GM13977 (cell line): ENCODE measurements around the gene SELENOS.

Source experiments
- DNase-seq: peaks from one replicate; pipeline ENCODE4 v3.0.0; 2012; ENCODE audit warnings: low spot score
- CTCF ChIP-seq: IDR thresholded peaks from 2 replicates; pipeline ENCODE4 v1.5.1; 2012; ENCODE audit warnings: mild to moderate bottlenecking, control low read depth; ENCODE audit not compliant: insufficient read depth; ENCODE audit errors: extremely low read depth, missing control alignments
- in situ Hi-C: fragments of 300-500 bp; cut with MboI; formaldehyde crosslinking; loops from one replicate; pipeline ENCODE4 v1.12.0; 2022; ENCODE audit warnings: low sequenced_read_pairs, low pct_unique_long_range_greater_than_20kb, mixed read lengths, inconsistent platforms; ENCODE audit not compliant: unreplicated experiment

SELENOS gene

DNA sequence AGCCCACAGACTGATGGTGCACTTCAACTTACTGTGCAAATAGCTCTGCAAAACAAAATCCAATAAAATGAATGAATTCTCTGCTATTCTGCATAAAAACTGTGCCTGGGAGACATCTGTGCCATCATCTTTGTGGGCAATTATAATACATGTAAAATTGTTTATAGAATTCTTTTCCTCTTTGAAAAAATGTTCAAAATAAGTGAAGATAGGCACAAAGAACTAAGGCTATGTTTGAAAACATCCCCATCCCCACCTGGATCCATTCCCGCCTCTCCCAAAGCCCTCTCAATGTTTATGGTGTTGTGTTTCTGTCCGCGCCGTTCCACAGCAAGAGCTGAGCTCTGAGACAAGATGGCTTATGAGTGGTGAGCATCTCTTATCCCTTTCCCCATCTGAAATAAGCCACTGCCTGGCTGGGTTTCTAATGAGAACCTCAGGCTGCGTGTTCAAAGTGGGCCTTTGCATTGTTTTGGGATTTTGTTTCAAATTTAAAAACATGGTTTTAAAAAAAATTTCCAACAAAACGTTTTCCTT is 40.1 kb upstream of the SELENOS start:
- TF ChIP-seq CTCF, result no peak
- in situ Hi-C loops, result no loop called here
- DNase-seq, result no peak

GRCh38 chr15:101316529-101316928 is 39.2 kb upstream of the SELENOS start:
- in situ Hi-C loops, result no loop called here
- no peak for TF ChIP-seq CTCF
- DNase-seq, result no peak

DNA sequence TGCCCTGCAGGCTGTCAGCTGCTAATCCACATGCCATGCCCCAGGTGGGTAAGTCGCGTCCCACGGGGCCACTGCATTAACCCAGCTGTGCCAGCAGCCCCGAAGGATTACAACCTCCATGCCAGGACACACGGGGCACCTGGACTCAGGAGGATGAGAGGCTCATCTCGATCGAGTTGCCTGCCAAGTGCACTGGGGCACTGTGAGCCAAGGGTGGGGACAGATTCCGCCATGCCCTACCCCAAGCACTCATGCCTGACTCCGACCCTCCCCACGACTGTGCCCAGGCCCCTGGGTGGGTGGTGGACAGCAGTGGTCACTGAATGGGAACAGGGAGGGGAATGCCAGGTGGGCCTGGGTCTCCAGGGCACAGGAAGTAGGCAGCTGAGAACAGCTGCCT is 38.5 kb upstream of the SELENOS start:
- in situ Hi-C loops, result no loop called here
- TF ChIP-seq CTCF, result no peak
- no peak for DNase-seq

DNA sequence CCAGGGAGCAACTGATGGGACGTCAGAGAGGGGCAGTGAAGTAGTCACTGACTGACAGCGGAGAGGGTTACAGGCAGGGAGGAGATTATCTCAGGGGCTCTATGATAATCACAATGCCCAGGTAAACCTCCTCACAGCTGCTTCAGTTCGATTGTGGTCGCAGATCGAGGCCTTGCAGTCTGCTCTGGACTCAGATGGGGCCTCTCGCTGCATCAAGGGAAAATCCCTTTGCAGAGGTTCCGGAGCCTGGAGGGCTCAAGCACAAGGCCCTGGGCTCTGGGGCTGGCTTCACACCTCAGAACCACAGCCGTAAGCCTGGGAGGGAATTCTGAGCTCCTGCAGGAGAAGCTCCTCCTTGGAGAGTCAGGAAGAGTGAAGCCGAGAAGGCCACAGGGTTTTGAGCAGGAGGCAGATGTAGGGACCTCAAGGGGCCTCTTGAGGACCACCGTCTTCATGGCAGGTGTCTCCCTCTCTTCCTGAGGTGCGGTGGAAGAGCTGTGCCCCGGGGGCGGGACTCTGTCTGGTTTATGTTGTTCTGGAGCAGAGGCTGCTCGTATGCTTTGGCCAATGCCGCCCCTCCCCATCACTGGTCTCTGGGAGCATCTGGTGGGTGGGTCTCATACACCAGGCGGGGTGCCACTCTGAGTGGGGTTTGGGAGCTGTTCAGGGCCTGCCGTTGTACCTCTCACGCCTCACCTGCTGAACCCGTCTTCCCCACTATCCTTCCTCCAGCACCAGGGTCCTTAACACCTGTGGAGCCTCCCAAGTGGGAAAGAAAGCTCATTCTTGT is 37.2 kb upstream of the SELENOS start:
- DNase-seq, result no peak
- in situ Hi-C loops, result no loop called here
- TF ChIP-seq CTCF, result no peak

GRCh38 chr15:101313041-101313761 is 35.9 kb upstream of the SELENOS start:
- TF ChIP-seq CTCF, result no peak
- in situ Hi-C loops, result no loop called here
- no peak for DNase-seq

GRCh38 chr15:101310508-101310907 is 33.2 kb upstream of the SELENOS start:
- in situ Hi-C loops, result no loop called here
- no peak for DNase-seq
- no peak for TF ChIP-seq CTCF
